GM12892 (cell line): ENCODE measurements around the gene FAM98B.

ENCODE experiments used
- DNase-seq: peaks from one replicate; pipeline ENCODE4 v3.0.0; 2011; ENCODE audit not compliant: insufficient read length
- FAIRE-seq: peaks from 2 replicates; lab custom pipeline; 2011; peaks lifted over from hg19 to GRCh38; lab: Jason Lieb, UNC
- POLR2A ChIP-seq: IDR thresholded peaks from 2 replicates; pipeline ENCODE4 v1.6.1; 2011; ENCODE audit warnings: low read depth, low read length, control low read depth
- POLR2AphosphoS5 ChIP-seq: IDR thresholded peaks from 2 replicates; pipeline ENCODE4 v1.6.1; 2011; ENCODE audit warnings: low read depth, low read length, control low read depth
- TAF1 ChIP-seq: IDR thresholded peaks from 2 replicates; pipeline ENCODE4 v1.6.1; 2011; ENCODE audit warnings: low read depth, mild to moderate bottlenecking, control low read depth, low read length, borderline replicate concordance

FAM98B gene

DNA sequence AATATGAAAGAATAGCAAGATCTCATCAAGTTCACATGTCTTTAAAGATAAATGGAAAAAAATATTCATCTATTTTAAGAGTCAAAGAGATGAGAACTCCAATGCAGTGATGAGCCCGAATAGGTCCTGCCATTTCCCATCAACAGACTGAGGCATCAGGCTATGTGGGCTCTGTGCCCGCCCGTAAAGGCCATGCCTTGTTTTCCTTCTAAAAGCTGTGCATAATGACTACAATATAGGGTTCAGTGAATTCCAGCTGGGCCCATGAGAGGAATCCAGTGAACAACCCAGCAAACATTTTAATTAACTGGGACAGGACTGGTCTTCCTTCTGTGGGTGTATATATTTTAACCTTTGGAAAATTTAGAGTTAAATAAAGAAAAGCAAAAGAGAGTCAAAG, 66.1 kb downstream of the FAM98B start:
- no peak for FAIRE-seq

DNA sequence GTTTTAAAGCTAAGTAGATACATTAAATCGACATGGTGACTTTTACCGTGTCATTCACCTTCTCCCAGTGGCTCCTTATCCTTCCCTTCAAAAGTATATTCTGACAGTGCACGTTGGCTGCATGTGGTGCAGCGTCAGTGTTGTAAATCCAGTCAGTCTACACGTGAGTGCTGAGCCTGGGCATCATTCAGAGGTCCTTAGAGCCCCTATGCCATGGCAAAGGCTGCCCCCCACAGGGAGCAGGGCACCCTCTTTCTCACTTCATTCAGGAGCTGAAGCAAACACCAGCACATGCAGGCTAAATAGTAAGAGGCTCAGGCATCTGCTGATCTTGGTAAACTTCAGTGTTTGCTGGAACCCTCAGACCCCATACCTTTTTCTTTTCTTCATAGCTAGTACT, 67.4 kb downstream of the FAM98B start:
- no peak for FAIRE-seq
- no peak for TF ChIP-seq TAF1
- no peak for TF ChIP-seq POLR2A
- TF ChIP-seq POLR2AphosphoS5: no peak
- no peak for DNase-seq

More for the DNA sequence above, 66.1 kb downstream of the FAM98B start:
- no peak for TF ChIP-seq TAF1
- no peak for DNase-seq

DNA sequence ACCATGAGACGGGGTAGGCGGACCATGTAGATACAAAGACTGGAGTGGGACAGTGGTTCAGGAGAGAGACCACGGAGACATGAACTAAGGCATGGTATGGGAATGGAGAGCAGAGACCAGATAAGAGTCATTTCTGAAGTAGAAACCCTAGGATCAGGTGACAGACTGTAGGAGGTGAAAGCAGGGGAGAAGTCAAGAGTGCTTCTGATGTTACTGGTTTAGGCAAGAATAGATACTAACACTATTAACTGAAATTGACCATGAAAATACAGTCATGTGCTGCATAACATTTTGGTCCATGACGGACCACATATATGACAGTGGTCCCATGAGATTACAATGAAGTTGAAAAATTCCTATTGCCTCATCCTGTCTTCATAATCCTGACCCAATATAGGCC, 69.0 kb downstream of the FAM98B start:
- TF ChIP-seq POLR2AphosphoS5: no peak
- no peak for TF ChIP-seq POLR2A
- TF ChIP-seq TAF1: no peak
- FAIRE-seq: no peak

DNA sequence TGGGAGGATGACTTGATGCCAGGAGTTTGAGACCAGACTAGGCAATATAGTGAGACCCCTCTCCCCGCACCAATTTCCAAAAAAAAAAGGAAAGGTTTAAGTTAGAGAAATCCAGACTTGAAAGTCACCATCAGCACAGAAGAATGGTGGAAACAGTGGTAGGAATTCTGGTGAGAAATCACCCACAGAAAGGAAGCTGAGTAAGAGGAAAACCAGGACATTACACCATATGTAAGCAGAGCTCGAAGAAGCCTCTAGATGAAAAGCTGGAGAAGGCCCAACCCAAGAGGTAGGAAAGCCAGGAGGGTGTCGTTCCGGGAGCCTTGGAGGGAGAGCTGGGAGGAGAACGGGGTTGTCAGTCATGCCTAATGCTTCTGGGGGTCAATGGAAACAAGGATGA, 70.2 kb downstream of the FAM98B start:
- FAIRE-seq (no peak), DNase-seq (no peak)
- TF ChIP-seq TAF1 (no peak), POLR2AphosphoS5 (no peak), POLR2A (no peak)

More for the DNA sequence above, 69.0 kb downstream of the FAM98B start:
- no peak for DNase-seq

DNA sequence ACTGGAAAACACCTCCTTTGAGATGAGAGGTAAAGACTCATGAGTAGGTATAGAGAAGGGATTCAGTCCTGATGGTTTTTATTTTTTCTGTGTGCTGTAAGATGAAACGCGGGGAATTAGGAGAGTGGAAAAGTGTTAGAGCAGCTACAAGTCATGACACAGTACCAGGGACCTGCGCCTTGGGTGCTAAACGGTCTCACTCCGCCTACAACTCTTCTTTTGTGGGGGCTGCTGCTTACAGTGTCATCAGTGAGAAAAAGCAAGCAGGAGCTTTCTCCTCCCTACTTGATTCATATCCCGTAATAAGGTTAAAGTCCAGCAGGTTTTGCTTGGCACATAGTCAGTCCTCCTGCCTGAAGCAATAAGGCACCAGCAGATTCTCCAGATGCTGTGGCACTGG, 71.6 kb downstream of the FAM98B start:
- TF ChIP-seq POLR2A: no peak
- no peak for TF ChIP-seq POLR2AphosphoS5
- no peak for TF ChIP-seq TAF1
- DNase-seq: no peak
- no peak for FAIRE-seq

DNA sequence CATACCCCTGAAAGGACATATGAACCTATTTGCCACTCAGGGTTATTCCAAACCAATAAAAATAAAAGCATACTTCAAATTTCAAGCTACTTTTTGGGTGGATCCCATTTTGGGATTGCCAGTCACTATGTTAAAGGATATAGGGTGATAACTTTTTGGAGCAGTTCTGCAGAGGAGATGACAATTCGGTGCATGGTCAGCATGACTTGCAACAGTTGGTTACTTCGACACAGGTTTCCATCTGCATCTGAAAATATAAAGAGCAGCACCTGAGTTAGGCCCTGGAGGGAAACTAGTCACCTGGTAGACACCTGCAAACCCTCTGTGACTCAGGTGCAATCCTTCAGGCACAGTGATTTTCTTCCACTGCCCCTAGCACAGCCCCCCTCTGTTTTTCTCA, 72.2 kb downstream of the FAM98B start:
- no peak for TF ChIP-seq TAF1
- TF ChIP-seq POLR2AphosphoS5: no peak
- no peak for TF ChIP-seq POLR2A
- DNase-seq (no peak), FAIRE-seq (no peak)

DNA sequence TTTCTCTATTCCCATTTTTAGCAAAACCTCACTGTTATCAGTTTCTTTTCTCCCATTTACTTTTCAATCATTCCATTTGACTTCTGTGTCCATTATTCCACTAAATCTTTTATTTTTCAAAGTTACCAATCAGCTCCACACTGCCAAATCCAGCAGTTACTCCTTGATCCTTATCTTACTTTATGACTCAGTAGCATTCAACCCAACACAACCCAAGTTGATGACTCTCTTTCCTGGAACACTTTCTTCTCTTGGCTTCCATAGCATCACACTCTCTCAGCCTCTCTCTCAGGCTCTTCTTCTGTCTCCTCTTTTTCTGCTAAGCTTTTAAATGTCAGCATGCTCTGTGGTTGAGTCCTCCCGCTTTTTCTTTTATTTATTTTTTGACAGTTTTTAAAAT, 74.4 kb downstream of the FAM98B start:
- TF ChIP-seq POLR2AphosphoS5 (no peak), POLR2A (no peak), TAF1 (no peak)
- DNase-seq (no peak), FAIRE-seq (no peak)

DNA sequence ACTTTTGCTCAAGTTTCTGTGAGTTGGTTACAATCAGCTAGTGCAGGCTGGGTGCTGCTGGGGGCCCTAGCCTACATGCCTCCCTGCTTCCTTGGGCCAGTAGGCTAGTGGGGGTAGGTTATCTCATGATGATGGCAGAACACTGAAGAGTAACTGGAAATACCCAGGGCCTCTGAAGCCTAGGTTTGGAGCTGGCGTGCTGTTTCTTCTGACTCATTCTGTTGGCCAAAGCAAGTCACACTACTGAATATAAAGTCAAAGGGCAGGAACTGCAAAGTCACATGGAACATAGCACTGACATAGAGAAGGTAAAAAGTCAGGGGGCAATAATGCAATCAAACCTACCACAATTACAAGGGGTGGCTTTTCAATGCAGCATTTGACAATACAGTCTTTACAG, 76.2 kb downstream of the FAM98B start:
- FAIRE-seq (peak; percentile 14), DNase-seq (no peak)
- TF ChIP-seq TAF1 (no peak), POLR2AphosphoS5 (no peak), POLR2A (no peak)

DNA sequence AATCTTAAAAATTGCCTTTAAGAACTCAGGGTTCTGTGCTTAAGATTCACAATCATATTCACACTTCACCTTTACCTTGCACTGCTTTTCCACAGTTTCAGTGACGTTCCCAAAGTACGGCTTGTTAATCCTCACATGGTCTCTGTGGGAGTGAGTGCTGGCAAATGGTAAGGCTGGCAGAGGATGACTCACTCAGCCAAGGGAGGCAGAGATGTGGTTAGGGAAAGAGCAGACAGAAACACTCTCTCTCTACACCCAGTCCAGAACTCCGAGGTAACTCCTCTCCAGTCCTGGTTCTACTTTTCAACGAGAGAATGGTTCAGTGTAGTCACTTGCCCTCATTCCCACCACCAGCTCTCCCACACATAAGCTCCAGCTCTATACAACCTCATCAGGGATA, 77.6 kb downstream of the FAM98B start:
- FAIRE-seq (no peak), DNase-seq (no peak)
- TF ChIP-seq POLR2A (no peak), POLR2AphosphoS5 (no peak), TAF1 (no peak)

DNA sequence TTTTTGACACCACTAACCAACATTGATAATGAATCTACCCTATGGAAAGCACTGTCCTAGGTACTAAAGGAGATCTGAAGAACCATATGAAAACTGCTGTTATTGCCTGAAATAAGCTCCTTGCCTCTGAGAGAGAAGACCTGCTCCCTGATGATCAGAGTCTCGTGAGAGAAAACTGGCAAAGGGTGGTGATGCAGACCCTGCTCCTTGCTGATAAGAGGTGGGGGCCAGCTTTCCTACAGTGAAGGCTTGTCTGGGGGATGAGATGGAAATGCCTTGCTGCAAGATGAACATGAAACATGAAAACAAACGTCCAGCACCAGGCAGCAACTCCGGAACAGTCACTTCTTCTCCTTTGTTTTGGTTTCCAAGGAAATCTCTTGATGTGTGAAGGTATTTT, 78.8 kb downstream of the FAM98B start:
- no peak for TF ChIP-seq POLR2AphosphoS5
- no peak for TF ChIP-seq TAF1
- TF ChIP-seq POLR2A: no peak
- peak; percentile 9 for FAIRE-seq
- DNase-seq: no peak

DNA sequence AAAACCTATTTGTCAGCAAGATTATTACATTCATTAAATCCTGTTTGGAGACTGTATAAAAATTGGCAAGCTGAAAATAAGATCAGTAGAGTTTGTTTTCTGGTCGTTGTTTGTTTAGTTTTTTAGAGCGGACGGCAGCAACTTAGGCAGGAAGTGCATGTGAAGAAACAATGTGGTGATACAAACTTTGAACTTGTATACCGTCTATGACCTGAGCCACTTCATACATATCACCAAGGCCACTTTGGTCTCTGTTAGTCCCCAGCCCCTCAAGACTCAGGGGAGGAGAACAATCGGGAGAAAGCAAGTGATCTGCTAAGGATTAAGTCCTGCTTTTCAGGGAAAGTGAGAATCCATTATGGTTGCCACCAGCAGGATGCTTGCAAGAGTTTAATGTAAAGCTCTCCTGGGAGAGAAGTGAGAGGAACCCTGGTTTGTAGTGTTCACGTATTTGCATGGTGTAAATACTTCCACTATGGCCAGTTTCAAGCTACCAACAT, 79.5 kb downstream of the FAM98B start:
- TF ChIP-seq POLR2A: no peak
- TF ChIP-seq POLR2AphosphoS5: no peak
- no peak for TF ChIP-seq TAF1
- DNase-seq (no peak), FAIRE-seq (no peak)

DNA sequence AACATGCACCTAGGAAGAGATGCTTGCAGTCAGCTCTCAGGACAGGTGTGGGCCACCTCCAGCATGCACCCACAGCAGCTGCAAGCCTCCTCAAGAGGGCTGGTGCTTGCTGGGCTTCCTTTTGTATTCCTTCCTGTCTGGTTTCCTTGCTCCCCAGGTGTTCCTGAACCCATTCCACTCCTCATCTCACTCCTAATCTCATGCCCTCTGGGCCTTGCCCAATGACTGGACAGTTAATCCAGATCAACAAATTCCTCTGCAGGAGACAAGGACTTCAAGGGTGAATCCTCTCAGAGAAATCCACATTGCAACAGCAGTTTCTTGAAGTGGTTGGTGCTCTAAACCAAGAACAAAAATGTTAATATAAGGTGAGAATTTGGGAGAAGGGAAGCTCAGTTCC, 80.0 kb downstream of the FAM98B start:
- TF ChIP-seq TAF1 (no peak), POLR2AphosphoS5 (no peak), POLR2A (no peak)
- FAIRE-seq (no peak), DNase-seq (no peak)

DNA sequence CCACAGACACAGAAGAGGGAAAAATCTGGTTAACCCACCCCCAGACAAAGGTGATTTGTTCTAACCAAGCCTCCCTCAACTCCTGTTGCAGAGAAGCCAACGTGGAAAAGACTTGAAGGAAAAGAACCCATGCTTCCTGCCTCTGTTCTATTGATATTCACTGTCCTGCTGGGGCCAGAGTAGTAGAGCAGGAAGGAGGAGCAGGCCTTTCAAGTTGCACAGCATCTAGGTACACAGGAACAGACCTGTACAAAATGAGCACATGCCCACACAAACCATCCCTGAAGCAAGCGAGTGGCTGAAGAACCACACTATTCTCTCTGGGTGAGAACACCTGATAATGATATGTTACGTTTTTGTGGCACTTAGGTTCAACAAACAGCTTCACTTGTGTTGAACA, 80.8 kb downstream of the FAM98B start:
- TF ChIP-seq POLR2A: no peak
- no peak for TF ChIP-seq POLR2AphosphoS5
- TF ChIP-seq TAF1: no peak
- FAIRE-seq (no peak), DNase-seq (no peak)
